Trophoblast cell (in vitro differentiated cells and primary cell): ENCODE measurements around the gene COA1.

Experiments used
- DNase-seq, 2 donors: peaks; one replicate each; pipeline ENCODE4 v3.0.0-alpha.2; 2016
- H2AFZ ChIP-seq: 2 replicates; pipeline ENCODE4 v1.6.1; 2013; ENCODE audit warnings: low read length, moderate library complexity, mild to moderate bottlenecking; ENCODE audit not compliant: insufficient read depth, poor library complexity
- H2AK5ac ChIP-seq: 2 replicates; pipeline ENCODE4 v1.6.1; 2013; ENCODE audit warnings: mild to moderate bottlenecking, low read length
- H2BK120ac ChIP-seq: 2 replicates; pipeline ENCODE4 v1.6.1; 2013; ENCODE audit warnings: low read length, mild to moderate bottlenecking, moderate library complexity; ENCODE audit not compliant: insufficient read depth, poor library complexity
- H2BK12ac ChIP-seq: 2 replicates; pipeline ENCODE4 v1.6.1; 2013; ENCODE audit warnings: mild to moderate bottlenecking, low read length, moderate library complexity
- H2BK5ac ChIP-seq: 2 replicates; pipeline ENCODE4 v1.6.1; 2013; ENCODE audit warnings: low read length, low read depth, moderate library complexity, mild to moderate bottlenecking; ENCODE audit not compliant: poor library complexity
- H3K14ac ChIP-seq: 2 replicates; pipeline ENCODE4 v1.6.1; 2013; ENCODE audit warnings: mild to moderate bottlenecking, low read length
- H3K18ac ChIP-seq: 2 replicates; pipeline ENCODE4 v1.6.1; 2013; ENCODE audit warnings: mild to moderate bottlenecking, low read length
- H3K23ac ChIP-seq: 2 replicates; pipeline ENCODE4 v1.6.1; 2013; ENCODE audit warnings: low read length
- H3K27ac ChIP-seq: 2 replicates; pipeline ENCODE4 v1.5.1; 2013; ENCODE audit warnings: low read depth, mild to moderate bottlenecking, inconsistent platforms, low read length, moderate library complexity
- H3K27me3 ChIP-seq: 2 replicates; pipeline ENCODE4 v1.6.1; 2013; ENCODE audit warnings: inconsistent platforms, mild to moderate bottlenecking, low read length, moderate library complexity; ENCODE audit not compliant: insufficient read depth
- H3K36me3 ChIP-seq, 2 experiments: 1 replicate in 1 of 2; 2 replicates in 1 of 2; pipeline ENCODE4 v1.6.1; 2013; ENCODE audit warnings: low read length in 2 of 2, mild to moderate bottlenecking in 2 of 2, moderate library complexity in 1 of 2; ENCODE audit not compliant: insufficient read depth in 2 of 2, control insufficient read depth in 1 of 2
- H3K4ac ChIP-seq: 2 replicates; pipeline ENCODE4 v1.6.1; 2013; ENCODE audit warnings: low read depth, mild to moderate bottlenecking, low read length, moderate library complexity
- H3K4me1 ChIP-seq, 2 experiments: 1 replicate in 1 of 2; 2 replicates in 1 of 2; pipeline ENCODE4 v1.6.1; 2013; ENCODE audit warnings: low read length in 2 of 2, mild to moderate bottlenecking in 2 of 2, moderate library complexity in 1 of 2; ENCODE audit not compliant: insufficient read depth in 2 of 2, control insufficient read depth in 1 of 2
- H3K4me2 ChIP-seq: 2 replicates; pipeline ENCODE4 v1.6.1; 2013; ENCODE audit warnings: inconsistent platforms, mild to moderate bottlenecking, low read length, moderate library complexity
- H3K4me3 ChIP-seq: 2 replicates; pipeline ENCODE4 v1.5.1; 2013; ENCODE audit warnings: mild to moderate bottlenecking, low read depth, low read length, inconsistent platforms
- H3K79me1 ChIP-seq: one replicate; pipeline ENCODE4 v1.6.1; 2013; ENCODE audit warnings: low read length
- H3K79me2 ChIP-seq: 2 replicates; pipeline ENCODE4 v1.6.1; 2013; ENCODE audit warnings: low read length, mild to moderate bottlenecking; ENCODE audit not compliant: control insufficient read depth, insufficient read depth, poor library complexity
- H3K9ac ChIP-seq: 2 replicates; pipeline ENCODE4 v1.6.1; 2013; ENCODE audit warnings: mild to moderate bottlenecking, low read length
- H3K9me3 ChIP-seq: 2 replicates; pipeline ENCODE4 v1.6.1; 2013; ENCODE audit warnings: low read depth, mild to moderate bottlenecking, control low read depth, inconsistent platforms, low read length; ENCODE audit not compliant: insufficient read depth
- H4K12ac ChIP-seq: 2 replicates; pipeline ENCODE4 v1.6.1; 2013; ENCODE audit warnings: low read depth, mild to moderate bottlenecking, low read length, moderate library complexity
- H4K8ac ChIP-seq: 2 replicates; pipeline ENCODE4 v1.6.1; 2013; ENCODE audit warnings: low read depth, mild to moderate bottlenecking, low read length, moderate library complexity
- H4K91ac ChIP-seq: one replicate; pipeline ENCODE4 v1.6.1; 2013; ENCODE audit warnings: low read depth, mild to moderate bottlenecking, low read length, moderate library complexity
- WGBS: extraction: QIAGEN DNeasy Blood & Tissue Kit; methylation state at CpG from one replicate; pipeline ENCODE4 v1.1.7; 2013; ENCODE audit warnings: missing lambda C conversion rate; ENCODE audit not compliant: insufficient read length, insufficient coverage; ENCODE audit errors: extremely low coverage; 5-methylcytosine and 5-hydroxymethylcytosine counted together

The COA1 gene

DNA sequence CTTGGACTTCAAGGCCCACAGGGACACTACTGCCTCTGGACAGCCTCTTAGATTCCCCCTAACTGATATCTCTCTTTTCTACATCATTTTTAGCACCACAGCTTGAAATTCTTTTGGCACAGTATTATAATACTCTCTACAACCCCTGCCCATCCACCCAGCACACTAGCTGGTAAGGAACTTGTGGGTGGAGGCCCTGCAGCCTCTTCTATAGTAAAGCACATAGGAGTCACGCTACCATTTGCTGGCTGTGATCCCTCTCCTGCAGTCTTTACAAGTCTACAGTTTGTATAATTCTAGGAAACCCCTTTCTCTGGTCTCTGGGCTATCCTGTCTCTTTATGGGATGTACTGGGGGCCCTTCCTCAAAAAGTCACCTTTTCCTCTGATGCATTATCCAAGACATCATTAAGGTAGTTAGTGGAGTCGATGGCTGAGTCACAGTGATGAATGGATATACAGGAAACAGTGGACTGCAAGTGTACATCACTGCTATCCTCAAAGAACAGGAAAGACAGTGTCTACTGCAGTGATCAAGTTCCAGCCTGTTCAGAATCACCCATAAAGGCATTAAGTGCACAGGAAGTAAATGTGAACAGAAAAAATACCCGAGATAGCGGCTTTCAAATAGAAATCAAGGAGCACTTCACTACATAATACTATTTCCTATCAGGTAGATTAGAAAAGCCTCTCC, 92.1 kb downstream of the COA1 start:
- Histone ChIP-seq H3K27me3 (no peaks in the 10 kb centered on the region), H3K27ac (no peak overlapping the region), H3K4me3 (no peak overlapping the region), H3K79me2 (no peaks in the 10 kb centered on the region), H4K8ac (no peak overlapping the region), H3K4me2 (no peak overlapping the region), H3K79me1 (no peaks in the 10 kb centered on the region), H3K4ac (no peak overlapping the region), H3K9ac (no peak overlapping the region), H3K18ac (no peak overlapping the region), H3K23ac (no peak overlapping the region), H3K4me1 (no peaks in the 10 kb centered on the region), H3K14ac (no peak overlapping the region), H2BK120ac (no peak overlapping the region), H2BK5ac (no peak overlapping the region), H2AK5ac (no peak overlapping the region), H2BK12ac (no peak overlapping the region), H3K9me3 (peaks cover 2% of the 10 kb centered on the region), H2AFZ (no peak overlapping the region), H4K12ac (no peak overlapping the region), H3K36me3 (peaks cover 11 to 20% of the 10 kb centered on the region in 2 experiments), H4K91ac (no peak overlapping the region)
- no peak for DNase-seq
- no CpG with 5 or more reads among the region's 4 CpGs for WGBS

DNA sequence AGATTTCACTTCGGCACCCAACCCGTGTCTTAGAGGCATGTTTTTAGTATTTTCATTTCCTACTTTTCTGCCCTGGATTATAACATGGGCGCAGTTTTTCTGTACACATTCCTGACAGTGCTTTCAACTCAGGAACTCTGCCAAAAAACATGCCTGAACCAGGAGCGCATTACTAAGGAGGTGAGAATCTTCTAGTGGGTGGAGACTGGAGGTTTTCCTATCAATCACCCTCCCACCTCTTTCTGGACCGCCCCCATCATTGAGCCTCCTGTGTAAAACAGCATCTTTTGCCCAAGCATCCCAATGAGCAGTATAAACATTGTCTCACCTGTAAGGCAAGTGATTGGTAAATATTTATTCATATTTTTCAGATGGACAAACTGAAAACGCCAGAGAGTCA, 93.2 kb downstream of the COA1 start:
- Histone ChIP-seq H2BK12ac (no peak overlapping the region), H2BK5ac (no peak overlapping the region)
- no CpG with 5 or more reads among the region's 6 CpGs for WGBS

DNA sequence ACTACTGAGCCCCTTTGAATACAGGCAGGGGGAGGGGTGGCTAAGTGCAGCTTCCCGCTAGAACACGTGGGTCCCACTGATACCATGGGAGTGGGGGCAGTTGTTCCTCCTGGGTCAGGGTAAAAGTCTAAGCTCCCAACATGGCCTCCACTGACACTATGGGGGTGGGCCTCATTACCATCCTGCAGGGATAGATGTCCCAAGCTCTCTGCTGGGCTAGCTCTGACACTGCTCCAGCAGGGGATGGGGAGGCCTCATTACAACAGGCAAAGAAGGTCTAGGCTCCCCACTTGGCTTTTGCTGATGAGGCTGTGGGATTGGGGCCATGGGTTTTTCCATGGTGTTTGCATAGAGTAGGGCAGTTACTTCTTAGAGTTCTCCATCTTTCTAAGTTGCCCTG, 94.9 kb downstream of the COA1 start:
- peaks cover 2% of the 10 kb centered on the region for H3K9me3 ChIP-seq
- H2BK12ac ChIP-seq, result no peak overlapping the region
- H3K4me2 ChIP-seq, result no peak overlapping the region
- no peak overlapping the region for H3K14ac ChIP-seq
- no peak overlapping the region for H3K23ac ChIP-seq
- H2BK120ac ChIP-seq, result no peak overlapping the region
- H3K4me1 ChIP-seq, result no peaks in the 10 kb centered on the region
- no peak overlapping the region for H3K9ac ChIP-seq
- H3K18ac ChIP-seq, result no peak overlapping the region
- H3K4me3 ChIP-seq, result no peak overlapping the region
- no peaks in the 10 kb centered on the region for H3K27me3 ChIP-seq
- H2AK5ac ChIP-seq, result no peak overlapping the region
- no peak overlapping the region for H4K12ac ChIP-seq
- no peak overlapping the region for H2AFZ ChIP-seq
- DNase-seq, result no peak
- no CpG with 5 or more reads among the region's 2 CpGs for WGBS
- H4K91ac ChIP-seq, result no peak overlapping the region
- peaks cover 8 to 16% of the 10 kb centered on the region in 2 experiments for H3K36me3 ChIP-seq
- no peak overlapping the region for H3K27ac ChIP-seq
- H3K4ac ChIP-seq, result no peak overlapping the region
- no peak overlapping the region for H4K8ac ChIP-seq
- H3K79me2 ChIP-seq, result no peaks in the 10 kb centered on the region
- no peak overlapping the region for H2BK5ac ChIP-seq
- H3K79me1 ChIP-seq, result no peaks in the 10 kb centered on the region

More for the DNA sequence above, 93.2 kb downstream of the COA1 start:
- no peak overlapping the region for H3K14ac ChIP-seq
- H3K4me3 ChIP-seq, result no peak overlapping the region
- no peak overlapping the region for H3K23ac ChIP-seq
- no peak overlapping the region for H4K8ac ChIP-seq
- no peak overlapping the region for H3K27ac ChIP-seq
- H3K4ac ChIP-seq, result no peak overlapping the region
- H3K9ac ChIP-seq, result no peak overlapping the region
- H2AFZ ChIP-seq, result no peak overlapping the region
- no peaks in the 10 kb centered on the region for H3K79me2 ChIP-seq
- no peak overlapping the region for H2BK120ac ChIP-seq
- H3K18ac ChIP-seq, result no peak overlapping the region
- H4K91ac ChIP-seq, result no peak overlapping the region
- H3K4me2 ChIP-seq, result no peak overlapping the region
- DNase-seq, result peak in 1 of 2 donors; percentile 30
- H3K27me3 ChIP-seq, result no peaks in the 10 kb centered on the region
- no peaks in the 10 kb centered on the region for H3K79me1 ChIP-seq
- H2AK5ac ChIP-seq, result no peak overlapping the region
- H3K36me3 ChIP-seq, result peaks cover 9 to 20% of the 10 kb centered on the region in 2 experiments
- H3K4me1 ChIP-seq, result no peaks in the 10 kb centered on the region
- no peak overlapping the region for H4K12ac ChIP-seq
- H3K9me3 ChIP-seq, result peaks cover 2% of the 10 kb centered on the region

GRCh38 chr7:43632746-43633145, 96.6 kb downstream of the COA1 start:
- H3K9me3 ChIP-seq, result peaks cover 2% of the 10 kb centered on the region
- no peak overlapping the region for H3K4ac ChIP-seq

More at GRCh38 chr7:43632746-43633145, 96.6 kb downstream of the COA1 start:
- DNase-seq, result no peak
- Histone ChIP-seq H2AK5ac (no peak overlapping the region), H3K4me1 (no peaks in the 10 kb centered on the region), H3K14ac (no peak overlapping the region), H3K27ac (no peak overlapping the region), H2BK120ac (no peak overlapping the region), H3K4me3 (no peak overlapping the region), H2AFZ (no peak overlapping the region), H3K27me3 (no peaks in the 10 kb centered on the region), H3K9ac (no peak overlapping the region), H2BK5ac (no peak overlapping the region), H2BK12ac (no peak overlapping the region), H3K79me2 (no peaks in the 10 kb centered on the region), H3K4me2 (no peak overlapping the region), H3K18ac (no peak overlapping the region), H4K8ac (no peak overlapping the region), H3K23ac (no peak overlapping the region), H4K91ac (no peak overlapping the region), H4K12ac (no peak overlapping the region), H3K36me3 (peaks cover 7 to 14% of the 10 kb centered on the region in 2 experiments), H3K79me1 (no peaks in the 10 kb centered on the region)
- no CpG with 5 or more reads among the region's 4 CpGs for WGBS
